ENCODE results near the gene PEAK1.
"Not testable (repeated sequence)": the region's sequence is repeated elsewhere in the genome, so short reads cannot be mapped to it uniquely, and the experiment has no call there.

The PEAK1 gene

GRCh38 chr15:77178411-77178810 is 241.5 kb downstream of the PEAK1 start:
- no peak for DNase-seq (ENCODE audit: low spot score)

- DNase-seq (ENCODE audit: low spot score) = not testable (repeated sequence)
Observed at GRCh38 chr15:77176148-77176547, 243.8 kb downstream of the PEAK1 start.

GRCh38 chr15:77173487-77173886 is 246.4 kb downstream of the PEAK1 start:
- no peak for DNase-seq (ENCODE audit: low spot score)

- DNase-seq (ENCODE audit: low spot score) = no peak
Observed at GRCh38 chr15:77171221-77171967, 248.5 kb downstream of the PEAK1 start.

- DNase-seq (ENCODE audit: low spot score) = no peak
Observed at GRCh38 chr15:77168616-77169015, 251.3 kb downstream of the PEAK1 start.

GRCh38 chr15:77168141-77168540 is 251.8 kb downstream of the PEAK1 start:
- no peak for DNase-seq (ENCODE audit: low spot score)

GRCh38 chr15:77167406-77167805 is 252.5 kb downstream of the PEAK1 start:
- DNase-seq (ENCODE audit: low spot score) = no peak

GRCh38 chr15:77163781-77164384 is 256.0 kb downstream of the PEAK1 start:
- no peak for DNase-seq (ENCODE audit: low spot score)

GRCh38 chr15:77162872-77163633 is 256.9 kb downstream of the PEAK1 start:
- no peak for DNase-seq (ENCODE audit: low spot score)

- DNase-seq (ENCODE audit: low spot score) = no peak
Observed at GRCh38 chr15:77160562-77161478, 259.1 kb downstream of the PEAK1 start.

- not testable (repeated sequence) for DNase-seq (ENCODE audit: low spot score)
Observed at GRCh38 chr15:77156000-77156399, 263.9 kb downstream of the PEAK1 start.

- no peak for DNase-seq (ENCODE audit: low spot score)
Observed at GRCh38 chr15:77148191-77148590, 271.7 kb downstream of the PEAK1 start.

- DNase-seq (ENCODE audit: low spot score) = no peak
Observed at GRCh38 chr15:77145370-77145769, 274.5 kb downstream of the PEAK1 start.

- DNase-seq (ENCODE audit: low spot score) = no peak
Observed at GRCh38 chr15:77144492-77145070, 275.3 kb downstream of the PEAK1 start.

- DNase-seq (ENCODE audit: low spot score) = no peak
Observed at GRCh38 chr15:77144026-77144425, 275.9 kb downstream of the PEAK1 start.

- DNase-seq (ENCODE audit: low spot score) = no peak
Observed at GRCh38 chr15:77143616-77144015, 276.3 kb downstream of the PEAK1 start.

- no peak for DNase-seq (ENCODE audit: low spot score)
Observed at GRCh38 chr15:77143191-77143590, 276.7 kb downstream of the PEAK1 start.

GRCh38 chr15:77140220-77140619 is 279.7 kb downstream of the PEAK1 start:
- no peak for DNase-seq (ENCODE audit: low spot score)

- no peak for DNase-seq (ENCODE audit: low spot score)
Observed at GRCh38 chr15:77139312-77139711, 280.6 kb downstream of the PEAK1 start.

GRCh38 chr15:77138167-77138522 is 281.8 kb downstream of the PEAK1 start:
- no peak for DNase-seq (ENCODE audit: low spot score)

GRCh38 chr15:77135181-77135580 is 284.7 kb downstream of the PEAK1 start:
- no peak for DNase-seq (ENCODE audit: low spot score)
